Activated T-cell treated with anti-CD3 and anti-CD28 coated beads for 1 hour (primary cell): Measurements from ENCODE around the gene AP2B1.
A peak's percentile ranks its signal among the peaks of the same experiment; 100 is the strongest.

Source experiments
- DNase-seq: peaks from one replicate; pipeline ENCODE4 v3.0.0-alpha.2; 2020; ENCODE audit warnings: low read depth

Gene AP2B1

GRCh38 chr17:35730400-35731005, 143.4 kb downstream of the AP2B1 start:
- no peak for DNase-seq

- peak; percentile 30 for DNase-seq
These were observed 144.3 kb downstream of the AP2B1 start, which contains the start of gene RASL10B for GRCh38 chr17:35731239-35731916. Gene RASL10B (plus strand): TSS chr17:35731639. CDS start chr17:35735185, 3,546 bp downstream.

GRCh38 chr17:35731917-35732805, 145.0 kb downstream of the AP2B1 start:
- no peak for DNase-seq

- DNase-seq: no peak
These were observed 145.6 kb downstream of the AP2B1 start for GRCh38 chr17:35732806-35733136.

GRCh38 chr17:35733366-35733765, 146.2 kb downstream of the AP2B1 start:
- no peak for DNase-seq

- DNase-seq: no peak
These were observed 147.3 kb downstream of the AP2B1 start for GRCh38 chr17:35734396-35734795.

GRCh38 chr17:35735036-35735805, 148.1 kb downstream of the AP2B1 start:
- no peak for DNase-seq

GRCh38 chr17:35736236-35736635, 149.1 kb downstream of the AP2B1 start:
- DNase-seq: no peak

- DNase-seq: no peak
These were observed 151.5 kb downstream of the AP2B1 start for GRCh38 chr17:35738519-35739133.

GRCh38 chr17:35740216-35740615, 153.1 kb downstream of the AP2B1 start:
- no peak for DNase-seq

- no peak for DNase-seq
These were observed 154.1 kb downstream of the AP2B1 start for GRCh38 chr17:35740997-35741931.

GRCh38 chr17:35742496-35742895, 155.4 kb downstream of the AP2B1 start:
- DNase-seq: no peak

GRCh38 chr17:35742896-35743477, 155.9 kb downstream of the AP2B1 start:
- DNase-seq: no peak

GRCh38 chr17:35743626-35744328, 156.7 kb downstream of the AP2B1 start:
- DNase-seq: no peak

- DNase-seq: no peak
These were observed 157.7 kb downstream of the AP2B1 start for GRCh38 chr17:35744830-35745229.

GRCh38 chr17:35745246-35745645, 158.1 kb downstream of the AP2B1 start:
- no peak for DNase-seq

GRCh38 chr17:35745749-35746320, 158.7 kb downstream of the AP2B1 start:
- DNase-seq: no peak

- peak; percentile 71 for DNase-seq
These were observed 160.5 kb downstream of the AP2B1 start for GRCh38 chr17:35747540-35748017.

- DNase-seq: no peak
These were observed 161.3 kb downstream of the AP2B1 start for GRCh38 chr17:35748341-35748841.
